Transverse colon (tissue), 4 donors: ENCODE results near the gene PPY.

ENCODE experiments used
- EP300 ChIP-seq: sonication (generic); formaldehyde crosslinking; IDR thresholded peaks from one replicate; pipeline ENCODE4 v1.6.1; 2017; ENCODE audit warnings: antibody characterized with exemption, low read depth
- POLR2A ChIP-seq: fragments of 450-650 bp; IDR thresholded peaks from one replicate; pipeline ENCODE4 v1.6.1; 2016; ENCODE audit warnings: antibody characterized with exemption, mild to moderate bottlenecking, moderate library complexity
- POLR2AphosphoS5 ChIP-seq, 3 donors: sonication (generic); formaldehyde crosslinking; IDR thresholded peaks; one replicate each; pipeline ENCODE4 v1.6.1; 2016; ENCODE audit warnings: antibody characterized with exemption in 3 of 3
- TF ChIP-seq, protein P1 (sequence below), 5 experiments: fragments of 200-600 bp in 3 of 5; fragments of 450-650 bp in 2 of 5; sonication (generic) in 3 of 5; IDR thresholded peaks; 1 replicate in 2 of 5; 2 replicates in 3 of 5; pipeline ENCODE4 v1.5.1; 2016 to 2017; ENCODE audit warnings: antibody characterized with exemption in 5 of 5, inconsistent platforms in 3 of 5, mild to moderate bottlenecking in 2 of 5, moderate library complexity in 1 of 5

GRCh38 chr17:43907425-43907981, 34.8 kb downstream of the PPY start, which contains the start of gene MPP2:
- TF ChIP-seq, protein P1, sequence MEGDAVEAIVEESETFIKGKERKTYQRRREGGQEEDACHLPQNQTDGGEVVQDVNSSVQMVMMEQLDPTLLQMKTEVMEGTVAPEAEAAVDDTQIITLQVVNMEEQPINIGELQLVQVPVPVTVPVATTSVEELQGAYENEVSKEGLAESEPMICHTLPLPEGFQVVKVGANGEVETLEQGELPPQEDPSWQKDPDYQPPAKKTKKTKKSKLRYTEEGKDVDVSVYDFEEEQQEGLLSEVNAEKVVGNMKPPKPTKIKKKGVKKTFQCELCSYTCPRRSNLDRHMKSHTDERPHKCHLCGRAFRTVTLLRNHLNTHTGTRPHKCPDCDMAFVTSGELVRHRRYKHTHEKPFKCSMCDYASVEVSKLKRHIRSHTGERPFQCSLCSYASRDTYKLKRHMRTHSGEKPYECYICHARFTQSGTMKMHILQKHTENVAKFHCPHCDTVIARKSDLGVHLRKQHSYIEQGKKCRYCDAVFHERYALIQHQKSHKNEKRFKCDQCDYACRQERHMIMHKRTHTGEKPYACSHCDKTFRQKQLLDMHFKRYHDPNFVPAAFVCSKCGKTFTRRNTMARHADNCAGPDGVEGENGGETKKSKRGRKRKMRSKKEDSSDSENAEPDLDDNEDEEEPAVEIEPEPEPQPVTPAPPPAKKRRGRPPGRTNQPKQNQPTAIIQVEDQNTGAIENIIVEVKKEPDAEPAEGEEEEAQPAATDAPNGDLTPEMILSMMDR (IDR thresholded peaks at IDR 0.05): peak in 1 of 5 experiments; percentile 24
- TF ChIP-seq POLR2A: no peak
- peak in 2 of 3 donors; percentile 17 to 45 for TF ChIP-seq POLR2AphosphoS5 (IDR thresholded peaks at IDR 0.05)
- no peak for TF ChIP-seq EP300
